Measurements from ENCODE around the gene FAT1. TPM values are rescaled to one million over a fixed set of nuclear protein-coding genes. Genes with fewer than 3 reads are reported as not detected.

The FAT1 gene
- total RNA-seq, 2 donors from 2014 or later: 175 to 215 TPM

DNA sequence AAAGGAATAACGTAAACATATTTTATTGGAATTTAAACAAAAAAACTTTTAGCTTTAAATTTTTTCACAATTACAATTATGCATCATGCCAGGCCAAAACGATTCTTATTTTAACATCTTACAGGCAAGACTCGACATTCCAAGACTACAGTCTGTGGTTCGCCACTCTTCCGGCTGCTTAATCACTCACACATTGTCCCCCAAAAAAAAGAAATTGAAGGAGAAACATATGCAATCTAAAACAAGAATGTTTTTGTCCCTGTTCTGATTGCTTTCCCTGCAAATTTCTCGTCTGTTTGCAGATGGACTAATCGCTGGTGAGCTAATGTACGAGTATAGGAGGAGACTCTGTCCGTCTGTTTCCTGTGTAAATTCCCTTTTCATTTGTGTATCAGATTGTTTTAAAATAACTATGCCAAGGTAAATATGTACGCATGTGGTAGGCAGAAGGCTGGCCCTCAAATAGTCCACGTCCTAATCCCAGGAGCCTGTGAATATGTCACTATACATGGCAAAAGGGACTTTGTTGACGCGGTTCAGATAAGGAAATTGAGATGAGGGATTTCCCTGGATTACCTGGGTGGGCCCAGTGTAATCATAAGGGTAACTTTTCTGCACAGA lies 130.6 kb downstream of the FAT1 start:
- 68% methylated on average over 13 of the region's 13 CpGs for WGBS
- DNase-seq (ENCODE audit: low spot score): peak; percentile 11
- TF ChIP-seq, protein P1, sequence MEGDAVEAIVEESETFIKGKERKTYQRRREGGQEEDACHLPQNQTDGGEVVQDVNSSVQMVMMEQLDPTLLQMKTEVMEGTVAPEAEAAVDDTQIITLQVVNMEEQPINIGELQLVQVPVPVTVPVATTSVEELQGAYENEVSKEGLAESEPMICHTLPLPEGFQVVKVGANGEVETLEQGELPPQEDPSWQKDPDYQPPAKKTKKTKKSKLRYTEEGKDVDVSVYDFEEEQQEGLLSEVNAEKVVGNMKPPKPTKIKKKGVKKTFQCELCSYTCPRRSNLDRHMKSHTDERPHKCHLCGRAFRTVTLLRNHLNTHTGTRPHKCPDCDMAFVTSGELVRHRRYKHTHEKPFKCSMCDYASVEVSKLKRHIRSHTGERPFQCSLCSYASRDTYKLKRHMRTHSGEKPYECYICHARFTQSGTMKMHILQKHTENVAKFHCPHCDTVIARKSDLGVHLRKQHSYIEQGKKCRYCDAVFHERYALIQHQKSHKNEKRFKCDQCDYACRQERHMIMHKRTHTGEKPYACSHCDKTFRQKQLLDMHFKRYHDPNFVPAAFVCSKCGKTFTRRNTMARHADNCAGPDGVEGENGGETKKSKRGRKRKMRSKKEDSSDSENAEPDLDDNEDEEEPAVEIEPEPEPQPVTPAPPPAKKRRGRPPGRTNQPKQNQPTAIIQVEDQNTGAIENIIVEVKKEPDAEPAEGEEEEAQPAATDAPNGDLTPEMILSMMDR (IDR thresholded peaks at IDR 0.05): no peak
- TF ChIP-seq POLR2AphosphoS5 (IDR thresholded peaks at IDR 0.05): peak; percentile 56
- H3K9me3 ChIP-seq: no peaks in the 10 kb centered on the region
- H3K36me3 ChIP-seq: no peaks in the 10 kb centered on the region
- intact Hi-C loops (cut with DNase I): no loop called here
- no peaks in the 10 kb centered on the region for H3K4me1 ChIP-seq (replicated peaks)
- no peaks in the 10 kb centered on the region for H3K27me3 ChIP-seq (replicated peaks; ENCODE audit: insufficient read depth)
- H3K4me3 ChIP-seq: no peak overlapping the region
- H3K27ac ChIP-seq: no peak overlapping the region

DNA sequence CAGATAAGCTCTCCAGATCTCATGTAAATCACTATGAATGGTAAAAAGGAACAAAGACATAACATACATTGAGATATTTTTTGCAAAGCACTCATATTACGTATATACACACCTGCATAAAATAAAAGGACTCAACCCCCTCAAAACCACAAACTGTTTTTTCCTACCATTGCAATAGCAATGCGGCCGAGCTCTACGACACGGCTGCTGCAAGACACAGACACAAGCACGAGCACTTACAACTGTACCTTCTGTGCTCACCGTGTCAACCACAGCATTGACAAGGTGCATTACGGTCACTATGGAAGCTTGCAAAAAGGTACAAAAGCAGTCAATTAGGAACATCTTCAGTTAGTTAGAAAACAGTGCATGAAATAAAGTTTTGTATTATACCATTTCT lies 131.2 kb downstream of the FAT1 start:
- H3K4me3 ChIP-seq: no peak overlapping the region
- H3K36me3 ChIP-seq: no peaks in the 10 kb centered on the region
- TF ChIP-seq, protein P1 (IDR thresholded peaks at IDR 0.05): no peak
- no peak for TF ChIP-seq POLR2A (IDR thresholded peaks at IDR 0.05)
- TF ChIP-seq POLR2AphosphoS5 (IDR thresholded peaks at IDR 0.05): no peak
- H3K27ac ChIP-seq: no peak overlapping the region
- no peaks in the 10 kb centered on the region for H3K4me1 ChIP-seq (replicated peaks)
- WGBS: 92% methylated on average over 8 of the region's 8 CpGs
- no peaks in the 10 kb centered on the region for H3K9me3 ChIP-seq
- H3K27me3 ChIP-seq (replicated peaks; ENCODE audit: insufficient read depth): no peaks in the 10 kb centered on the region
- DNase-seq (ENCODE audit: low spot score): no peak
- intact Hi-C loops (cut with DNase I): no loop called here

DNA sequence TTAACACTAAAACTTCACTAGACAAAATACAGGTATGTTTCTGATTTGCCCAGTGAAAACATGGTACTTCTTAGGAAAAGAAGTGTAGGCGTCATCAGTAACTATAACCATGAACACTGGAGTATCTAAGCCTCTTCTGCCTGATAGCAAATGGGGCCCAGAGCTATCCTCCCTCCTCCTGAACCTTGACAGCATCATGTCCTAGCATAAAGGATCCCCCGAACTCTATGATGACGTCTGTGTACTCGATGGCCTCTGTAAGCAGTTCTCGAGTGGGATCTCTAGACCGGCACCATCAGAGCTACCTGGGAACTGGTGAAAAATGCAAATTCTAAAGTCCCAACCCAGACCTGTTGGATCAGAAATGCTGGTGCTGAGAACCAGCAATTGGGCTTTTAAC lies 132.0 kb downstream of the FAT1 start:
- intact Hi-C loops (cut with DNase I): no loop called here
- WGBS: 89% methylated on average over 6 of the region's 6 CpGs
- no peaks in the 10 kb centered on the region for H3K4me1 ChIP-seq (replicated peaks)
- no peak for DNase-seq (ENCODE audit: low spot score)
- TF ChIP-seq POLR2A (IDR thresholded peaks at IDR 0.05) (no peak), POLR2AphosphoS5 (IDR thresholded peaks at IDR 0.05) (no peak)
- TF ChIP-seq, protein P1 (IDR thresholded peaks at IDR 0.05): no peak
- H3K27me3 ChIP-seq (replicated peaks; ENCODE audit: insufficient read depth): no peaks in the 10 kb centered on the region
- no peaks in the 10 kb centered on the region for H3K9me3 ChIP-seq
- H3K36me3 ChIP-seq: no peaks in the 10 kb centered on the region
- H3K27ac ChIP-seq: no peak overlapping the region
- H3K4me3 ChIP-seq: no peak overlapping the region

DNA sequence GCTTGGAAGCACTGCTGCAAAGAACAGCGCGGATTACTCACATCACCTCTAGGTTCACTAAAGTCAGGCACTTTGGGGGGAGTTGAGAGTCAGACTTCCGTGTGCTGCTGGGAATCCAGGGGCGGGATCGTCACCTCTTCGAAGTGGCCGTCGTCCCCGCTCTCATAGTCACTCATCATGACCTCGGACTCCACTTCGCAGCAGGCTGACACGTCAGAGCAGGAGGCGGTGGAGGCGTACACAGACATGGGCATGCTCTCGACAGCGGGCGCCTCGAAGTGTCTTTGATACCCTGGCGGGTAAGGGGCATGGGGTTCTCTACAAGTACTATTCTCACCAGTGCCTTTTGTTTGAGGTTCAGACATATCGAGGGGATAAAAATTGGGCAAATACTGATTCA lies 135.2 kb downstream of the FAT1 start:
- Histone ChIP-seq H3K36me3 (no peaks in the 10 kb centered on the region), H3K9me3 (no peaks in the 10 kb centered on the region), H3K4me1 (replicated peaks) (no peaks in the 10 kb centered on the region), H3K27me3 (replicated peaks; ENCODE audit: insufficient read depth) (no peaks in the 10 kb centered on the region), H3K4me3 (no peak overlapping the region), H3K27ac (no peak overlapping the region)
- intact Hi-C loops (cut with DNase I): loop anchor here (5.0 to 10.0 kb wide), 2 partner anchors 116 to 514 kb away; no protein-coding TSS in a partner anchor
- DNase-seq (ENCODE audit: low spot score): no peak
- TF ChIP-seq POLR2A (IDR thresholded peaks at IDR 0.05) (no peak), POLR2AphosphoS5 (IDR thresholded peaks at IDR 0.05) (no peak)
- TF ChIP-seq, protein P1 (IDR thresholded peaks at IDR 0.05): no peak
- WGBS: 94% methylated on average over 20 of the region's 20 CpGs

DNA sequence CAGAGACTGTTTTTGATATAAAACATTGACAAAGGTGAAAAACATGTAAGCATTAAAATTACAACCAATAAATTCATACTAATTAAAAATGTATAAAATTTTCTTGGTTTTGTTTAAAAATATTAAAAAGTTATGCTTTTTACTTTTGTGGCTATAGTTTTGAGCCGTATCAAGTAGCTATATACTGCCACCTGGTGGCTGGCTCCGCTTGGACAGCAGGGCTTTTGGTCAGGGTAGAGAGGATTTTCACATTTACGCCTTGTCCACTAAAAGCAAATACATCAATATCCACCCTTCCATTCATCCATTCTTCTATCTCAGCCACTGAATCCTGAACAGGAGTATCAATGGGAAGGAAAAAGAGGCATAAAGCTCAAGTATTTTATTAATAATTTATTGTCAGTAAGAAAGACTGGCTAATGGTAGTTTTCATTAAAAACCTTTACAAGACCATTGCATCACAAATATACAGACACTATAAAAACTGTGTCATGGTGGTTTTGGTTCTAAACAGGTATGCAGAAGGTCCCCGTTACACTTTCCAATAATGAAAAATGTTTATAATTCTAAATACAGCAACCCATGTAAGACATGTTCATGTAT lies 136.1 kb downstream of the FAT1 start:
- TF ChIP-seq POLR2AphosphoS5 (IDR thresholded peaks at IDR 0.05): no peak
- TF ChIP-seq POLR2A (IDR thresholded peaks at IDR 0.05): no peak
- TF ChIP-seq, protein P1 (IDR thresholded peaks at IDR 0.05): peak; percentile 68 to 95 (median 70)
- Histone ChIP-seq H3K4me1 (replicated peaks) (no peaks in the 10 kb centered on the region), H3K27ac (no peak overlapping the region), H3K36me3 (no peaks in the 10 kb centered on the region), H3K27me3 (replicated peaks; ENCODE audit: insufficient read depth) (no peaks in the 10 kb centered on the region), H3K4me3 (no peak overlapping the region), H3K9me3 (no peaks in the 10 kb centered on the region)
- intact Hi-C loops (cut with DNase I): loop anchor here (2.0 to 10.0 kb wide), 3 partner anchors 115 to 513 kb away; no protein-coding TSS in a partner anchor
- DNase-seq (ENCODE audit: low spot score): peak; percentile 68
- 31% methylated on average over 4 of the region's 4 CpGs for WGBS
